SH-SY5Y (cell line): ENCODE results near the gene DNAJB8.

Experiments used
- GATA2 ChIP-seq: IDR thresholded peaks from 2 replicates; pipeline ENCODE4 v1.6.1; 2011; ENCODE audit warnings: mild to moderate bottlenecking, low read depth, low read length
- GATA3 ChIP-seq: IDR thresholded peaks from 2 replicates; pipeline ENCODE4 v1.6.1; 2011; ENCODE audit warnings: low read depth, mild to moderate bottlenecking, low read length, moderate library complexity

- TF ChIP-seq GATA2 (no peak), GATA3 (no peak)
Measured at GRCh38 chr3:128459461-128459820, 7.2 kb downstream of the DNAJB8 start.
